Naive B cell (primary cell): ENCODE results near the gene STPG1. TPM values are rescaled to one million over a fixed set of nuclear protein-coding genes. Genes with fewer than 3 reads are reported as not detected.
"Not testable (repeated sequence)": the region's sequence is repeated elsewhere in the genome, so short reads cannot be mapped to it uniquely, and the experiment has no call there.

Experiments
- ATAC-seq, 2 donors: fragments of 150-1000 bp; cut with Tn5 transposase; 2 replicates each; pipeline ENCODE4 v1.10.0; 2021; ENCODE audit warnings: low read depth in 2 of 2, mild to moderate bottlenecking in 2 of 2, moderate library complexity in 2 of 2
- DNase-seq: peaks from one replicate; pipeline ENCODE4 v3.0.0; 2022
- H3K27ac Mint-ChIP-seq, 6 donors: one replicate each; pipeline ENCODE4 v1.8.0; 2020 to 2022; ENCODE audit warnings: mild to moderate bottlenecking in 6 of 6, mixed read lengths in 6 of 6, moderate library complexity in 5 of 6, inconsistent platforms in 2 of 6
- H3K27me3 Mint-ChIP-seq, 3 donors: one replicate each; pipeline ENCODE4 v1.8.0; 2021 to 2022; ENCODE audit warnings: mixed read lengths in 3 of 3, mild to moderate bottlenecking in 1 of 3
- H3K36me3 Mint-ChIP-seq, 2 donors: one replicate each; pipeline ENCODE4 v1.8.0; 2020 to 2022; ENCODE audit warnings: mixed read lengths in 2 of 2, inconsistent platforms in 1 of 2, mild to moderate bottlenecking in 1 of 2
- H3K4me1 Mint-ChIP-seq, 3 donors: one replicate each; pipeline ENCODE4 v1.8.0; 2020 to 2022; ENCODE audit warnings: mixed read lengths in 3 of 3, inconsistent platforms in 1 of 3, mild to moderate bottlenecking in 1 of 3, moderate library complexity in 1 of 3
- H3K4me3 Mint-ChIP-seq, 8 donors: one replicate each; pipeline ENCODE4 v1.8.0; 2020 to 2022; ENCODE audit warnings: mild to moderate bottlenecking in 8 of 8, mixed read lengths in 8 of 8, moderate library complexity in 8 of 8, inconsistent platforms in 2 of 8
- H3K9me3 Mint-ChIP-seq, 7 donors: one replicate each; pipeline ENCODE4 v1.8.0; 2020 to 2022; ENCODE audit warnings: mixed read lengths in 7 of 7, mild to moderate bottlenecking in 5 of 7, inconsistent platforms in 2 of 7, moderate library complexity in 1 of 7
- polyA plus RNA-seq, 6 donors: library from polyadenylated mRNA; unstranded; fragments of 300-500 nt; fragmentation: Illumina TruSeq; gene quantifications; one replicate each; pipeline ENCODE4 v1.2.3, GENCODE V29; 2021; ENCODE audit warnings: low read depth in 6 of 6

Gene STPG1, protein sequence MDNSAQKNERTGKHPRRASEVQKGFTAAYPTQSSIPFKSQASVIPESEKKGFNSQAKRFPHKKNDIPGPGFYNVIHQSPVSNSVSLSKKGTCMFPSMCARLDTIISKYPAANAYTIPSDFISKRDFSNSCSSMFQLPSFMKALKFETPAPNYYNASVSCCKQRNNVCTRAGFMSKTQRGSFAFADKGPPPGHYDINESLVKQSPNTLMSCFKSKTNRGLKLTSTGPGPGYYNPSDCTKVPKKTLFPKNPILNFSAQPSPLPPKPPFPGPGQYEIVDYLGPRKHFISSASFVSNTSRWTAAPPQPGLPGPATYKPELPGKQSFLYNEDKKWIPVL
- 1 to 10 TPM; 3.1 to 8.7 (median 3.9) TPM for polyA plus RNA-seq

DNA sequence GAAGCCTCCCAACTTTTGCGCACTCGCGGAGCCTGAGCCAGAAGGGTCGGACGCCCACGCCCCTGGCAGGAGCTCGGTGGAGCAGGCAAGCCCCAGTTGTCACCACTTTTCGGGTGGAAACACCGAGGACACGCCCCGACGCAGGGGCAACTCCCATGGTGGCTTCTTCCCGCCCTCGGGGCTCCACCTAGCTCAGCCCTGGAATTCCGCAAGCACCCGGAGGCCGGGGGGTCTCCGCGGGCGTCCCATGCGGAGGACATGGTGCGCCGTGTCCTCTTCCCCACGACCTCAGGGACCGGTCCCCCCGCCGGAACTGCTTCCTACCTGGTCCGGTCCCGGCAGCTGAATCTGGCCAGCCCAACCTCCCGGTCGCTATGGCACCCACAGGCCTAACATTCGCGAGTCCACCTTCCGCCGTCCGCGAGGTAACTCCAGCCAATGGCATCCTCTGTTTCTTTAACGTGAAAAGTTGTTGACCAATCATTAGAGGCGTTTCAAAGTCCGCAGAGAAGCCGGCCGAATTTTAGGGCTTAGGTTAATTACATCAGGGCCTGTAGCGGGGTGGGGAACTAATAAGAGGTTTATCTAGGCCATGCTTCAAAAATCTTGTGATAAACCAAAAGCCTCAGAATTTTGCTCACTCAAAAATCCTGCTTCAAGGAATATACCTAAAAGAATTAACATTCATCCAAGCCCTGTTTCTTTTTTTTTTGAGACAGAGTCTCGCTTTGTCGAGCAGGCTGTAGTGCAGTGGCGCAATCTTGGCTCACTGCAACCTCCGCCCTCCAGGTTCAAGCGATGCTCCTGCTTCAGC, at the start of gene STPG1:
TSS of gene STPG1 (minus strand) at position 433 of the 814 bp plus-strand sequence. CDS start 12,394 bp downstream, outside the sequence.
- Mint-ChIP-seq H3K4me1 (peaks cover 35 to 49% (median 44%) of the 10 kb centered on the region in 3 donors), H3K27me3 (no peaks in the 10 kb centered on the region), H3K36me3 (no peaks in the 10 kb centered on the region), H3K4me3 (peak within 1 kb of the TSS; percentile 94 to 99 (median 97)), H3K27ac (peak within 1 kb of the TSS; percentile 73 to 98 (median 92)), H3K9me3 (no peaks in the 10 kb centered on the region)
- ATAC-seq (peak; percentile 15 to 22), DNase-seq (peak; percentile 73)

DNA sequence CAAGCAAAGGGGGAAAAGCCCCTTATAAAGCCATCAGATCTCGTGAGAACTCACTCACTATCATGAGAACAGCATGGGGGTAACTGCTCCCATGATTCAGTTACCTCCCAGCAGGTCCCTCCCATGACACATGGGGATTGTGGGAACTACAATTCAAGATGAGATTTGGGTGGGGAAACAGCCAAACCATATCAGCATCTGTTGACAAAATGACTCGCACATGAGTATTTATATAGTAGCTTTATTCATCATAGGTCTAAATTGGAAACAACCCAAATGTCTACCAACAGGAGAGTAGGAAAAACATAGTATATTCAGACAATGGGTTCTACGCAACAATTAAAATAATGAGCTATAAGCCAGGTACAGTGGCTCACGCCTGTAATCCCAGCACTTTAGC, 48.5 kb upstream of the STPG1 start:
- H3K9me3 Mint-ChIP-seq, H3K4me3 Mint-ChIP-seq, ATAC-seq, DNase-seq, H3K27me3 Mint-ChIP-seq: not testable (repeated sequence)
- H3K36me3 Mint-ChIP-seq, result peaks cover 24 to 35% of the 10 kb centered on the region in 2 donors
- peak overlapping the region in 1 of 6 donors; percentile 33 for H3K27ac Mint-ChIP-seq
- H3K4me1 Mint-ChIP-seq, result peaks cover 9 to 18% (median 11%) of the 10 kb centered on the region in 3 donors

GRCh38 chr1:24459551-24460266, 46.1 kb upstream of the STPG1 start:
- H3K4me1 Mint-ChIP-seq, result peaks cover 0 to 3% (median under 1%) of the 10 kb centered on the region in 3 donors
- H3K36me3 Mint-ChIP-seq, result peaks cover 31 to 36% of the 10 kb centered on the region in 2 donors
- ATAC-seq (no peak), DNase-seq (no peak)
- no peaks in the 10 kb centered on the region for H3K27me3 Mint-ChIP-seq
- H3K9me3 Mint-ChIP-seq, result no peaks in the 10 kb centered on the region
- H3K27ac Mint-ChIP-seq, result peak overlapping the region in 2 of 6 donors; percentile 15 to 61
- no peak overlapping the region for H3K4me3 Mint-ChIP-seq

- H3K27ac Mint-ChIP-seq, result no peak overlapping the region
Measured at GRCh38 chr1:24457866-24458265, 44.3 kb upstream of the STPG1 start.

DNA sequence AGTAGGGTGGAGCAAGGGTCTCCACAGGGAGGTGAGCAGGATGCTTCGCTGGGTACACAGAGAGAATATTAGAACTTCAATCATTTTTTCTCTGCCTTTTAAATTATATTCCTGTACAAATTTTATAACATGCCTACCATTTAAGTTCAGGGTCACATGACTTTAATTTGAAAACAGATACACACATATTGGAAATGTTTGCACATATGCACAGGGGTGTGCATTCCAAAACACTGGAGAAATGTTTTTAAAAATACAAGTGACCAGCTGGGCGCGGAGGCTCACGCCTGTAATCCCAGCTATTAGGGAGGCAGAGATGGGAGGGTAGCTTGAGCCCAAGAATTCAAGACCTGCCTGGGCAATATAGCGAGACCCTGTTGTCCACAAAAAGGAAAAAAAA, 41.7 kb upstream of the STPG1 start:
- no peak overlapping the region for H3K27ac Mint-ChIP-seq
- H3K27me3 Mint-ChIP-seq, result no peaks in the 10 kb centered on the region
- ATAC-seq (no peak), DNase-seq (no peak)
- H3K9me3 Mint-ChIP-seq, result no peaks in the 10 kb centered on the region
- H3K4me3 Mint-ChIP-seq, result no peak overlapping the region
- peaks cover 0 to 7% (median 0%) of the 10 kb centered on the region in 3 donors for H3K4me1 Mint-ChIP-seq
- peaks cover 26 to 38% of the 10 kb centered on the region in 2 donors for H3K36me3 Mint-ChIP-seq

More at GRCh38 chr1:24457866-24458265, 44.3 kb upstream of the STPG1 start:
- H3K4me1 Mint-ChIP-seq, result peaks cover 0 to 7% (median 0%) of the 10 kb centered on the region in 3 donors
- H3K27me3 Mint-ChIP-seq, result no peaks in the 10 kb centered on the region
- no peak overlapping the region for H3K4me3 Mint-ChIP-seq
- H3K9me3 Mint-ChIP-seq, result no peaks in the 10 kb centered on the region
- H3K36me3 Mint-ChIP-seq, result peaks cover 32 to 42% of the 10 kb centered on the region in 2 donors
- DNase-seq, result no peak
- no peak for ATAC-seq

DNA sequence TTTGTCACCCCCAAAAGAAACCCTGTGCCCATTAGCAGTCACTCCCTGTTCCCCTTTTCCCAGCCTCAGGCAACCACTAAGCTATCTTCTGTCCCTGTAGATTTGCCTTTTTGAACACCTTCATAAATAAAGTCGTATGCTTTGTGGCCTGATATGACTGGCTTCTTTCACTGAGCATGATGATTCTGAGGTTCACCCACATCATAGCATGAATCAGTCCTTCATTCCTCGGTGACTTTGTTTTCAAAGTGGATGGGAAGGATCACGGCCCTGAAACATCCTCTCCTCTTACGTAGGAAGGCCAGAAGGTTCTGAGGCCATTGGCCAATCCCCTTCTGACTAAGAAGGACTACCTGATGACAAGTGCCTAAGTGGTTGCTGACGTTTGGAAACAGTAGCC, 41.1 kb upstream of the STPG1 start:
- DNase-seq (no peak), ATAC-seq (no peak)
- Mint-ChIP-seq H3K27me3 (no peaks in the 10 kb centered on the region), H3K4me1 (peaks cover 0 to 7% (median 0%) of the 10 kb centered on the region in 3 donors), H3K9me3 (no peaks in the 10 kb centered on the region), H3K27ac (no peak overlapping the region), H3K4me3 (no peak overlapping the region), H3K36me3 (peaks cover 22 to 38% of the 10 kb centered on the region in 2 donors)

DNA sequence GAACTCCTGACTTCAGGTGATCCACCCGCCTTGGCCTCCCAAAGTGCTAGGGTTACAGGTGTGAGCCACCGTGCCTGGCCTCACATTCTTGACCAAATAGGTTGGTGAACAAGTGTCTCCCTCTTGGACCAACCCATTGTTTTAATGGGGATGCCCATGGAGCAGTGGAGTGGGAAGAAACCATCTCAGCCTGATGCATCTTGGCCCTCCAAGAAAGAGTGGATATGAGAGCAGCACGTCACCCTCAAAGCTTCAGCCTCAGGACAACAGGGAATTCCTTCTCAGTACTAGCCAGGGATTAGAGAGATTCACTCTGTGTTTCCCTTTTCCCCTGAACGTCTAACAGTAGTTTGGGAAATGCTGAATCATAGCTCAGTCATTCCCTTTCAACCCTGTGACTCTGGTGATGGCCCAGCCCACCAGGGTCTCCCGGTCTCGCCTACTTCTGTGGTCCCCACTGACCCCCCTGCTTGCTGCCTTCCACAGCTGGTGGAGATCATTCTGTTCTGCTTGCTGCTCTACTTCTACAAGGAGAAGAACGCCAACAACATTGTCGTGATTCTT, 39.4 kb upstream of the STPG1 start:
- H3K4me1 Mint-ChIP-seq, result peaks cover 0 to 7% (median 0%) of the 10 kb centered on the region in 3 donors
- H3K9me3 Mint-ChIP-seq, result no peaks in the 10 kb centered on the region
- peak overlapping the region in 1 of 6 donors; percentile 71 for H3K27ac Mint-ChIP-seq
- no peak for DNase-seq
- H3K36me3 Mint-ChIP-seq, result peaks cover 17 to 34% of the 10 kb centered on the region in 2 donors
- no peak for ATAC-seq
- H3K4me3 Mint-ChIP-seq, result no peak overlapping the region
- H3K27me3 Mint-ChIP-seq, result no peaks in the 10 kb centered on the region

GRCh38 chr1:24451746-24452145, 38.2 kb upstream of the STPG1 start:
- peaks cover 0 to 7% (median 0%) of the 10 kb centered on the region in 3 donors for H3K4me1 Mint-ChIP-seq
- H3K27me3 Mint-ChIP-seq, result no peaks in the 10 kb centered on the region
- H3K9me3 Mint-ChIP-seq, result no peaks in the 10 kb centered on the region
- DNase-seq (no peak), ATAC-seq (no peak)
- peaks cover 22 to 36% of the 10 kb centered on the region in 2 donors for H3K36me3 Mint-ChIP-seq
- H3K4me3 Mint-ChIP-seq, result no peak overlapping the region
- H3K27ac Mint-ChIP-seq, result no peak overlapping the region

GRCh38 chr1:24450857-24451397, 37.3 kb upstream of the STPG1 start:
- no peak for DNase-seq
- ATAC-seq, result no peak
- Mint-ChIP-seq H3K9me3 (no peaks in the 10 kb centered on the region), H3K4me1 (peaks cover 0 to 7% (median 0%) of the 10 kb centered on the region in 3 donors), H3K27me3 (no peaks in the 10 kb centered on the region), H3K27ac (peak overlapping the region in 2 of 6 donors; percentile 65 to 67), H3K36me3 (peaks cover 27 to 40% of the 10 kb centered on the region in 2 donors), H3K4me3 (no peak overlapping the region)

DNA sequence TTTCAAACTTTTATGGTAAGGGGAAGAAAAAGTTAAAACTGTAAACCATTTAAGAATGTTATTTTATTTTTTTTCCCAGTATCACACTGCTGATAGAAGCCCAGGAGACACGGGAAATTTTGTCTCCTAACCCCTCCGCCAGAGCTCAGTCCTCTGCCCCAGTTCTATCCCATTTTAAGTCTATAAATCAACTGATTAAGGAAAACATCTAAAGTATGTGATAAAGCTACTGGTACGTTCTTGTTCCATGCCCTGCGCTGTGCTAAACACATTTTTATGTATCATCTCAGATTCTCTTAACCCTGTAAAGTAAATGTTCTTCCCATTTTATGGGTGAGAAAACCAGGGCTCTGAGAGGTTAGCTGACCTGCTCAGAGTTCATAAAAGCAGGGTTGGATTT, 36.7 kb upstream of the STPG1 start:
- Mint-ChIP-seq H3K4me3 (no peak overlapping the region), H3K4me1 (peaks cover 0 to 7% (median 0%) of the 10 kb centered on the region in 3 donors), H3K9me3 (no peaks in the 10 kb centered on the region), H3K36me3 (peaks cover 32 to 46% of the 10 kb centered on the region in 2 donors), H3K27ac (no peak overlapping the region), H3K27me3 (no peaks in the 10 kb centered on the region)
- ATAC-seq (no peak), DNase-seq (no peak)

DNA sequence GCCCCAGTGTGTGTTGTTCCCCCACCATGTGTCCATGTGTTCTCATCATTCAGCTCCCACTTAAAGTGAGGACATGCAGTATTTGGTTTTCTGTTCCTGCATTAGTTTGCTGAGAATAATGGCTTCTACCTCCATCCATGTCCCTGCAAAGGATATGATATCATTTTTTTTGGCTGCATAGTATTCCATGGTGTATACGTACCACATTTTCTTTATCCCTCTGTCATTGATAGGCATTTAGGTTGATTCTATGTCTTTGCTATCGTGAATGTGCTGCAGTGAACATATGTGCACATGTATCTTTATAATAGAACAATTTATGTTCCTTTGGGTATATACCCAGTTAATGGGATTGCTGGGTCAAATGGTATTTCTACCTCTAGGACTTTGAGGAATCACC, 32.9 kb upstream of the STPG1 start:
- not testable (repeated sequence) for H3K27me3 Mint-ChIP-seq, H3K4me1 Mint-ChIP-seq, H3K9me3 Mint-ChIP-seq, H3K4me3 Mint-ChIP-seq, H3K27ac Mint-ChIP-seq, ATAC-seq, DNase-seq
- peaks cover 18 to 36% of the 10 kb centered on the region in 2 donors for H3K36me3 Mint-ChIP-seq

DNA sequence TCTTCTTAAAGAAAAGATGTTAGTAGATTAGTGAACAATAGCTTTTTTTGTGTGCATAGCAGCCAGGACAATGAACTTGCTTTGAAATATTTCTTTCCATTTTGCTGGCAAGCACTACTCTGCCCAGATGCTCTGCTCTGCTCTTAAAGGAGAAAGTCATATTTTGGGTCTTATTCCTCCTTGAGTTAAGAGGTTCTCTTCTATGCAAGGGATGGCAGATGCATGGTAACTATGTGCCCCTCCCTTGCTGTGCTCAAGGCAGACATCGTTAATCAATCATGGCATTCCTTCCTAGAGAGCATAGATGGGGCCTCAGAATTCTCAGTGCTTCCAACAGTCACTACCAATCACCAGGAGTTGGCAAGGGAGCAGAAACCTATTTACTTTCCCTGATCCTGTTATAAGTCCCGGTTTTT, 29.7 kb upstream of the STPG1 start:
- DNase-seq, result no peak
- Mint-ChIP-seq H3K27ac (peak overlapping the region in 1 of 6 donors; percentile 62), H3K36me3 (peaks cover 29% of the 10 kb centered on the region in 2 donors), H3K9me3 (no peaks in the 10 kb centered on the region), H3K4me3 (no peak overlapping the region), H3K4me1 (peaks cover 0 to 11% (median 6%) of the 10 kb centered on the region in 3 donors), H3K27me3 (no peaks in the 10 kb centered on the region)
- no peak for ATAC-seq
